Glutamatergic neuron (in vitro differentiated cells): ENCODE measurements around the gene SERINC1. TPM values are rescaled to one million over a fixed set of nuclear protein-coding genes. Genes with fewer than 3 reads are reported as not detected.

ENCODE experiments used
- DNase-seq: peaks from one replicate; pipeline ENCODE4 v3.0.0; 2022
- H3K27ac Mint-ChIP-seq: one replicate; pipeline ENCODE4 v1.8.0; 2020; ENCODE audit warnings: mild to moderate bottlenecking, mixed read lengths, inconsistent platforms; ENCODE audit not compliant: unreplicated experiment
- H3K27me3 Mint-ChIP-seq: one replicate; pipeline ENCODE4 v1.8.0; 2020; ENCODE audit warnings: mild to moderate bottlenecking, moderate library complexity, mixed read lengths, inconsistent platforms; ENCODE audit not compliant: unreplicated experiment
- H3K36me3 Mint-ChIP-seq: one replicate; pipeline ENCODE4 v1.8.0; 2020; ENCODE audit warnings: mild to moderate bottlenecking, mixed read lengths, inconsistent platforms; ENCODE audit not compliant: unreplicated experiment
- H3K4me1 Mint-ChIP-seq: one replicate; pipeline ENCODE4 v1.8.0; 2020; ENCODE audit warnings: mild to moderate bottlenecking, low read depth, mixed read lengths, inconsistent platforms; ENCODE audit not compliant: unreplicated experiment
- H3K4me3 Mint-ChIP-seq: one replicate; pipeline ENCODE4 v1.8.0; 2020; ENCODE audit warnings: mild to moderate bottlenecking, mixed read lengths, inconsistent platforms; ENCODE audit not compliant: unreplicated experiment
- H3K9me3 Mint-ChIP-seq: one replicate; pipeline ENCODE4 v1.8.0; 2020; ENCODE audit warnings: mild to moderate bottlenecking, moderate library complexity, mixed read lengths, inconsistent platforms; ENCODE audit not compliant: unreplicated experiment
- CTCF ChIP-seq: fragments of 200-600 bp; sonication (generic); IDR thresholded peaks from one replicate; pipeline ENCODE4 v1.5.0; 2021; ENCODE audit not compliant: partially characterized antibody, unreplicated experiment
- total RNA-seq: library from RNA; stranded (reverse); fragmentation: NEBNext Ultra II Directional; extraction: Animal tissue kit (Norgen Biotek cat#: 25700); gene quantifications from one replicate; pipeline ENCODE4 v1.2.1, GENCODE V29; 2021; ENCODE audit not compliant: unreplicated experiment

Gene SERINC1
- total RNA-seq, 1 donor from 2014 or later, result 300 TPM

DNA sequence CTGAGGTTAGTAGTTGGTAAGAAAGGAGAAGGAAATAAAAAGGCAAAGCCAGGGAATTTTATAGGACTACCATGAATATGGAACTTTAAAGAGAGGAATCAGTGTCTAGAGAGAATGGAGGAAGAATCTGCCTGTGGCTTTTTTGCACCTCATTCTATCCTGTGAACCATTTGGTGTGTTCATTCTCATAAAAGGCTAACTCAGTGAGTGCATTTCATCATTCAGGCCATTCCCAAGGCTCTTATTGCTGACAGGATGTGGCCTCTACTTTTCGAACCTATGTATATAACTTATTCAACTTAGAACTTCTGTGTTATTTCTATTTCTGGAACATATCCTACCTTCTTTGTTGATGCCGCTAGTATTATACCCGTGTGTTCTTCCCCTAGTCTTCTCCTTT is 45.0 kb downstream of the SERINC1 start:
- Mint-ChIP-seq H3K27ac (no peak overlapping the region), H3K4me1 (no peaks in the 10 kb centered on the region), H3K27me3 (peaks cover 2% of the 10 kb centered on the region), H3K9me3 (no peaks in the 10 kb centered on the region), H3K4me3 (no peak overlapping the region), H3K36me3 (no peaks in the 10 kb centered on the region)
- no peak for DNase-seq
- TF ChIP-seq CTCF, result no peak

DNA sequence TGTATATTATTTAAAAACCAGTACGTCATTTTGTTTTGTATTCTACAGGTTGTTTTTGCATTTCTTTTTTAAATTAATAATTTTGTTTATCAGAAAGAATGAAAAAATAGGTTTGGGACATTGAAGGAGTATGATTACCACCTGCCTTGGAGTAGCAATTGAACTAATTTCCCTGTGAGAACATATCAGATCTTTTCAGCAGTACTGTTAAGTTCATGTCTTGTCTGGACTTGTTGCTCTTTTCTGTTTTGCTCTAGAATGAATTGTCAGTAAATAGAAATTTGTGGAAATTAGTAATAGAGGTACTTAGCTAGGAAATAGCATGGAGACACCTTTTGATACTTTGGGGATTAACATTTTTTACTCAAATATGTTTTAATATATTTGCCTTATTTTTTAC is 47.9 kb downstream of the SERINC1 start:
- peaks cover 2% of the 10 kb centered on the region for H3K27me3 Mint-ChIP-seq
- no peak overlapping the region for H3K4me3 Mint-ChIP-seq
- TF ChIP-seq CTCF, result no peak
- no peaks in the 10 kb centered on the region for H3K9me3 Mint-ChIP-seq
- no peaks in the 10 kb centered on the region for H3K36me3 Mint-ChIP-seq
- H3K4me1 Mint-ChIP-seq, result no peaks in the 10 kb centered on the region
- no peak for DNase-seq
- no peak overlapping the region for H3K27ac Mint-ChIP-seq

DNA sequence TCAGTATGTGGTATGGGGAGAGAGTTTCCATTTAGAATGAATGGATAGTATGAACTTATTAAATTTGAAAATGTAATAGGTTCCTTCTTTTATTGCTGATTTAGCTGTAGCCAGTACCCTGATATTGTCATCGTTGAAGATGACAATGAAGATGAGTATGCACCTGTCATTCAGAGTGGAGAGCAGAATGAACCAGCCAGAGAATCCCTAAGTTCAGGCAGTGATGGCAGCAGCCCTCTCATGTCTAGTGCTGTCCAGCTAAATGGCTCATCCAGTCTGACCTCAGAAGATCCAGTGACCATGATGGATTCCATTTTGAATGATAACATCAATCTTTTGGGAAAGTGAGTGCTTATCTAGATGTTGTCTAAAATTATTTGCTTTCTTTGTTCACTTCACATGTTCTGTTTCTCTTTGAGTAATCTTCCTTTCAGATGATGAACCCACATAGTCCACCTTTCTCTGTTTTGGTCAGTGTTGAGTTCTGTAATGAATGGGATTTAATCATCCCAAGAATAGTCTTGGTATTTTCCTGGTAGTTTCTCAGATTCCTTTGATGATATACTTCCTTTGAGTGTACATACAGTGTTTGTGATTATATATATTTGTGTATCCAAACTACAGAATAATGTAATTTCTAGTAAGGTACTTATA is 48.9 kb downstream of the SERINC1 start:
- Mint-ChIP-seq H3K4me3 (no peak overlapping the region), H3K9me3 (no peaks in the 10 kb centered on the region), H3K27me3 (peaks cover 2% of the 10 kb centered on the region), H3K36me3 (no peaks in the 10 kb centered on the region), H3K27ac (no peak overlapping the region), H3K4me1 (no peaks in the 10 kb centered on the region)
- DNase-seq, result no peak
- no peak for TF ChIP-seq CTCF

GRCh38 chr6:122422003-122422402 is 49.6 kb downstream of the SERINC1 start:
- Mint-ChIP-seq H3K27me3 (peaks cover 2% of the 10 kb centered on the region), H3K9me3 (no peaks in the 10 kb centered on the region), H3K27ac (no peak overlapping the region), H3K4me3 (no peak overlapping the region), H3K36me3 (no peaks in the 10 kb centered on the region), H3K4me1 (no peaks in the 10 kb centered on the region)
- DNase-seq, result no peak
- TF ChIP-seq CTCF, result no peak

DNA sequence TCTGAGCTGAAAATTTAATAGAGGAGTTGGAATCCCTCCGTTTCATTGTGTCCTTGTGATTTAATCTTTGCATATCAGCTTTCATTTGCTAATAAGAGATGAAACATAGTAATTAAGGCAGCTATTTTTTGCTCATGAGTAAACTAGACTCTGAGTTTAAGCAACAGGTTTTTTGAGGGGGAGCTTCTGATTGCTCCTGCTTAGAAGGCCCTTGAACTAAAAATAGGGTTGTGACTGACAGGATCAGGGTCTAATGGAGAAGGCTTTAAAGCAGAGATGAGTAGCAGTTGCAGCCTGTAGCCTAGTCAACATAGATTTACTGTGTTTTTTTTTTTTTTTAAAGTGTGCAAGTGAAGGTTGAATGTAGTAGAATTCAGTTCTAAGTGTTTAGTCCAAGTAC is 54.8 kb downstream of the SERINC1 start:
- TF ChIP-seq CTCF, result no peak
- no peak for DNase-seq
- no peaks in the 10 kb centered on the region for H3K27me3 Mint-ChIP-seq
- H3K36me3 Mint-ChIP-seq, result no peaks in the 10 kb centered on the region
- H3K4me1 Mint-ChIP-seq, result peaks cover 2% of the 10 kb centered on the region
- no peaks in the 10 kb centered on the region for H3K9me3 Mint-ChIP-seq
- no peak overlapping the region for H3K27ac Mint-ChIP-seq
- no peak overlapping the region for H3K4me3 Mint-ChIP-seq
